Measurements from ENCODE around the gene NEU2. TPM values are rescaled to one million over a fixed set of nuclear protein-coding genes. Genes with fewer than 3 reads are reported as not detected.

The NEU2 gene
- total and polyA plus RNA-seq, 10 donors = not detected

DNA sequence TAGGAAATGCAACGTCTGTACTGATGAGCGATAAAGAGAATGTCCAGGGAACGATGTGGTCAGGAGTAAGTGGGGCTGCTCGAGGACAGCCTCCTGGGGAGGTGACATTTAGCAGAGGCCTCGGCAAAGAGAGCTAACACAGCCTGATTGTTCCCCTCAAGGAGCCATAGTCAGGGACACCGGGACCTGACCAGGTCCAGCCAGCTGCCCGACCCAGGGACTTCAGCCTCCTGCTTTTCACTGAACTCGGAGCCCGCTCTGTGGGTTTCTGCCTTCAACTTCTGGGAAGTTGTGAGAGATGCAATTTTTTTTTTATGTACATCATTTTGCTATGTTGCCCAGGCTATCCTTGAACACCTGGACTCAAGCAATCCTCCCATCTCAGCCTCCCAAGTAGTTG is 10.1 kb downstream of the NEU2 start:
- Histone ChIP-seq H3K27ac (no peak overlapping the region), H3K9me3 (no peaks in the 10 kb centered on the region), H3K4me3 (no peak overlapping the region), H3K4me1 (no peaks in the 10 kb centered on the region), H3K27me3 (replicated peaks in 1 of 7) (no peaks in the 10 kb centered on the region), H3K36me3 (no peaks in the 10 kb centered on the region)
- peak; percentile 21 for DNase-seq
- TF ChIP-seq POLR2AphosphoS5 (IDR thresholded peaks at IDR 0.05) (no peak), POLR2A (IDR thresholded peaks at IDR 0.05) (no peak), CTCF (IDR thresholded peaks at IDR 0.05 in 8 of 11, conservative IDR thresholded peaks at IDR 0.05 in 3 of 11) (no peak)
- 86 to 95% (median 90%) methylated on average over 9 of the region's 9 CpGs for WGBS, 5 donors
- intact Hi-C loops (cut with DNase I; ENCODE audit: low total_unique reads) = no loop called here

DNA sequence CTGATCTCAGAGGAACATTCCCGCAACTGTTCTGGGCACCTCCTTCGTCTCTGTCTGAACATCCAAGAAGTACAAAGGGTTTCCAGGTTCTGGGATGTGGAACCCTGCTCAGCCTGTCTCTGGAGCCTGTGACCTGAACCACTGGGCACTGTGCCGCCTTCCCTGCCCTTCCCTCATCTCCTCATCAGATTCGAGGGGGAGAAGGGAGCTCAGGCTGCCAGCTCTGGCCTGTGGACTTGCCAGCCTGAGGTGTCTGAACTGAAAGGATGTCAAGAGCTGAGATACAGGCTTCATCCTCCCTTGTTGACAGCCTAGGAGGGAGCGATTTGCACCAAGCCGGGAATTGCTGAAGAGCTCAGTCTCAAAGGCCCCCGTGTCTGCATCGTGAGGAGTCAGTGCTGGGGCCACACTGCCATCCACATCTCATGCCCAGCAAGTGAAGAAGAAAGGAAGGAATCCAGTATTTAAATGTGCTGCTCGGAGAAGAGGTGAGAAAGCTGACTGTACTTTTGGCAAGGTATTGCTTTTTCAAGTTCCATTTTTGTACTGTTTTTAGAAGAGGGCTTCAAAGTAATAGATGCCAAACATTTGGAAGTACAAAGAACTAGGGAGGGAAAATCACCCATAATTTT is 12.6 kb downstream of the NEU2 start:
- Histone ChIP-seq H3K4me1 (peaks cover 0 to 7% (median 0%) of the 10 kb centered on the region in 6 donors), H3K27me3 (replicated peaks in 1 of 7) (no peaks in the 10 kb centered on the region), H3K27ac (no peak overlapping the region), H3K9me3 (no peaks in the 10 kb centered on the region), H3K36me3 (no peaks in the 10 kb centered on the region), H3K4me3 (no peak overlapping the region)
- WGBS, 5 donors = 84 to 96% (median 91%) methylated on average over 7 to 9 of the region's 9 CpGs
- no peak for TF ChIP-seq POLR2A (IDR thresholded peaks at IDR 0.05)
- TF ChIP-seq CTCF (IDR thresholded peaks at IDR 0.05 in 8 of 11, conservative IDR thresholded peaks at IDR 0.05 in 3 of 11) = no peak
- no peak for TF ChIP-seq POLR2AphosphoS5 (IDR thresholded peaks at IDR 0.05)
- DNase-seq = peak; percentile 43
- intact Hi-C loops (cut with DNase I; ENCODE audit: low total_unique reads) = no loop called here

DNA sequence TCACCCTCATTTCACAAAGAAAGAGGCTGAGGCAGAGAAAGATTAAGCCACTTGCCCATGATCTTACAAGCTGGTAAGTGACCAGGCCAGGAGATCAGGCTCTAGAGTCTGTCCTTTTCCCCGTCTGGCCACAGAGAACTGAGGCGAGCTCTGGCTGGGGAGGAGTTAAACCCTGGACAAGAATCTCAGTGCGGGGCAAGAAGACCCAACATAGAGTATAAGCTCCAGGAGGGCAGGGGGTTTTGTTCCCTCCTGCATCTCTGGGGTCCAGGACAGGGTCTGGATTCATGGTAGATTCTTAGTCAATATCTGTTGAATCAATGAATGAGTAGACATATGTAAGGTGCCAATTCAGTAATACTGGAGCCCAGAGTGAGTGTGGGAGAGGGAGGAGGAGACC is 14.7 kb downstream of the NEU2 start:
- Histone ChIP-seq H3K27me3 (replicated peaks in 1 of 7) (no peaks in the 10 kb centered on the region), H3K9me3 (no peaks in the 10 kb centered on the region), H3K27ac (no peak overlapping the region), H3K4me3 (no peak overlapping the region), H3K4me1 (peaks cover 0 to 14% (median 2%) of the 10 kb centered on the region in 6 donors), H3K36me3 (no peaks in the 10 kb centered on the region)
- peak; percentile 4 for DNase-seq
- TF ChIP-seq POLR2AphosphoS5 (IDR thresholded peaks at IDR 0.05) = no peak
- TF ChIP-seq POLR2A (IDR thresholded peaks at IDR 0.05) = no peak
- no peak for TF ChIP-seq CTCF (IDR thresholded peaks at IDR 0.05 in 8 of 11, conservative IDR thresholded peaks at IDR 0.05 in 3 of 11)
- intact Hi-C loops (cut with DNase I; ENCODE audit: low total_unique reads) = no loop called here
- 95 to 100% (median 98%) methylated on average over 3 of the region's 3 CpGs for WGBS, 5 donors

DNA sequence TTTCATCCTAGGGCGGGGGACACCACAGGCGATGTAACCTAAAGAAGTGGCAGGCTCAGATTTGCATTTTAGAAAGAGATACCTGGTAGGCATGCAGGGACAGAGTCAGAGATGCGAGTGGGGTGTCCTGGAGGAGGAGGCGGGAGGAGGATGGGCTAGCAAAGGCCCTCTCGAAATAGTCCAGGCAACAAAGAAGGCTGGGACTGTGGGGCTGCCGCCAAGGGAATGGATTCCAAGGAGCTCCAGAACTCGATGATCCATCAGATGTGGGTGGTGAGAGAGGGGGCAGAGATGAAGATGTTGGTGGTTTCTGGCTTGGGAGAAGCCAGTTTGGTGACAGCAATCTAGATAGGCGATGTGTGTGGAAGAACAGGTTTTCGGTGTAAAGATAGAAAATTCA is 15.2 kb downstream of the NEU2 start:
- 88 to 94% (median 91%) methylated on average over 9 of the region's 9 CpGs for WGBS, 5 donors
- no peak overlapping the region for H3K4me3 ChIP-seq
- peaks cover 0 to 15% (median 2%) of the 10 kb centered on the region in 6 donors for H3K4me1 ChIP-seq
- no peaks in the 10 kb centered on the region for H3K27me3 ChIP-seq (replicated peaks in 1 of 7)
- intact Hi-C loops (cut with DNase I; ENCODE audit: low total_unique reads) = no loop called here
- H3K36me3 ChIP-seq = no peaks in the 10 kb centered on the region
- peak; percentile 43 for DNase-seq
- no peaks in the 10 kb centered on the region for H3K9me3 ChIP-seq
- no peak overlapping the region for H3K27ac ChIP-seq
- no peak for TF ChIP-seq POLR2A (IDR thresholded peaks at IDR 0.05)
- no peak for TF ChIP-seq POLR2AphosphoS5 (IDR thresholded peaks at IDR 0.05)

All from spleen (tissue), 11 donors.